Adrenal gland (tissue), 12 donors: Measurements from ENCODE around the gene JARID2. TPM values are rescaled to one million over a fixed set of nuclear protein-coding genes. Genes with fewer than 3 reads are reported as not detected.

Experiments used
- DNase-seq, 7 donors: peaks; one replicate each; pipeline ENCODE4 v3.0.0-alpha.2; 2019 to 2020
- H3K27ac ChIP-seq, 5 donors: fragments of 200-600 bp; sonication (generic) in 4 of 5; 1 replicate in 3 of 5; 2 replicates in 2 of 5; pipeline versions ENCODE4 v1.5.1 to v1.8.0; 2016 to 2020; ENCODE audit warnings: mild to moderate bottlenecking in 1 of 5
- H3K27me3 ChIP-seq: fragments of 200-600 bp; 2 replicates; pipeline ENCODE4 v1.8.0; 2021
- H3K36me3 ChIP-seq, 2 donors: fragments of 200-600 bp; replicated peaks in 1 of 2; 1 replicate in 1 of 2; 2 replicates in 1 of 2; pipeline versions ENCODE4 v1.5.1 to v1.8.0; 2018 to 2022
- H3K4me1 ChIP-seq, 2 donors: fragments of 200-600 bp; replicated peaks in 1 of 2; 1 replicate in 1 of 2; 2 replicates in 1 of 2; pipeline versions ENCODE4 v1.5.1 to v1.8.0; 2018 to 2021
- H3K4me3 ChIP-seq, 4 donors: fragments of 200-600 bp; sonication (generic) in 3 of 4; one replicate each; pipeline ENCODE4 v1.5.1; 2016 to 2018
- H3K9me3 ChIP-seq, 3 donors: fragments of 200-600 bp; sonication (generic) in 1 of 3; replicated peaks in 1 of 3; 1 replicate in 2 of 3; 2 replicates in 1 of 3; pipeline versions ENCODE4 v1.5.1 to v1.8.0; 2016 to 2021
- CTCF ChIP-seq, 6 experiments: fragments of 450-650 bp in 4 of 6; fragments of 200-600 bp in 2 of 6; sonication (generic) in 1 of 6; IDR thresholded peaks; 1 replicate in 5 of 6; 2 replicates in 1 of 6; pipeline versions ENCODE4 v1.5.1 to v1.8.0; 2016 to 2021; ENCODE audit warnings: antibody characterized with exemption in 6 of 6, mild to moderate bottlenecking in 2 of 6, moderate library complexity in 1 of 6
- POLR2A ChIP-seq, 2 donors: fragments of 450-650 bp; IDR thresholded peaks; one replicate each; pipeline ENCODE4 v1.6.1; 2017; ENCODE audit warnings: antibody characterized with exemption in 2 of 2, mild to moderate bottlenecking in 2 of 2, moderate library complexity in 1 of 2
- WGBS, 4 donors: extraction: QIAGEN DNeasy Blood & Tissue Kit in 2 of 4; methylation state at CpG; one replicate each; pipeline versions ENCODE4 v1.1.5 to v1.1.7; 2013 to 2017; 5-methylcytosine and 5-hydroxymethylcytosine counted together
- intact Hi-C, 2 donors: fragments of 100-400 bp; cut with DNase I; formaldehyde crosslinking; loops; one replicate each; pipeline versions ENCODE4 v1.14.1 to v1.15.0; 2022 to 2023
- polyA plus RNA-seq, 3 donors: library from polyadenylated mRNA; stranded (reverse); fragments of 200-250 nt in 2 of 3; fragments of 350-450 nt in 1 of 3; fragmentation: Illumina TruSeq in 1 of 3; extraction: RNeasy Lipid Tissue Mini Kit (QIAGEN cat#74804) in 1 of 3; gene quantifications; one replicate each; pipeline ENCODE4 v1.2.3, GENCODE V29; 2013 to 2014
- total RNA-seq, 9 donors: library from RNA; depleted of rRNA in 4 of 9; stranded (reverse); fragments of >200 nt in 4 of 9; fragments of 120-200 nt in 1 of 9; fragmentation: NEBNext Ultra II Directional in 1 of 9; extraction: Animal tissue kit (Norgen Biotek cat#: 25700) in 1 of 9; gene quantifications; one replicate each; pipeline versions ENCODE4 v1.1.0 to v1.2.4, GENCODE V29; 2013 to 2023
- donor health status: healthy with polysubstance abuse.
- donor health status: Bipolar disorder and iron deficiency.
- donor health status: DM: yes; HTN: yes; CAD: no.
- donor health status: DM: no; HTN: no; CAD: no.
- donor health status: DM: no; HTN: no; CAD: no.
- donor health status: DM: yes; HTN: yes; CAD: no.

The JARID2 gene
- total and polyA plus RNA-seq, 12 donors: 3.0 to 13.6 (median 8.2) TPM

GRCh38 chr6:15341311-15342001 lies 95.6 kb downstream of the JARID2 start:
- no peaks in the 10 kb centered on the region for H3K9me3 ChIP-seq
- no peak overlapping the region for H3K4me3 ChIP-seq
- no peaks in the 10 kb centered on the region for H3K36me3 ChIP-seq
- DNase-seq: no peak
- no peak for TF ChIP-seq POLR2A (IDR thresholded peaks at IDR 0.05)
- TF ChIP-seq CTCF (IDR thresholded peaks at IDR 0.05): no peak
- no peak overlapping the region for H3K27ac ChIP-seq
- WGBS, 4 donors: 69 to 80% (median 77%) methylated on average over 3 of the region's 3 CpGs
- intact Hi-C loops: no loop called here
- H3K4me1 ChIP-seq: peaks cover 22 to 32% of the 10 kb centered on the region in 2 donors
- no peaks in the 10 kb centered on the region for H3K27me3 ChIP-seq

- Histone ChIP-seq H3K4me1 (peaks cover 22 to 32% of the 10 kb centered on the region in 2 donors), H3K27me3 (no peaks in the 10 kb centered on the region), H3K4me3 (no peak overlapping the region), H3K9me3 (no peaks in the 10 kb centered on the region), H3K36me3 (no peaks in the 10 kb centered on the region), H3K27ac (no peak overlapping the region)
- intact Hi-C loops: no loop called here
- no peak for DNase-seq
- TF ChIP-seq POLR2A (IDR thresholded peaks at IDR 0.05) (no peak), CTCF (IDR thresholded peaks at IDR 0.05) (no peak)
- 91 to 97% (median 92%) methylated on average over 3 of the region's 3 CpGs for whole genome bisulfite sequencing, 4 donors
These were observed 96.2 kb downstream of the JARID2 start for GRCh38 chr6:15342114-15342513.

- Histone ChIP-seq H3K36me3 (no peaks in the 10 kb centered on the region), H3K4me1 (peaks cover 18 to 31% of the 10 kb centered on the region in 2 donors), H3K9me3 (no peaks in the 10 kb centered on the region), H3K4me3 (no peak overlapping the region), H3K27me3 (no peaks in the 10 kb centered on the region), H3K27ac (no peak overlapping the region)
- 81 to 87% (median 83%) methylated on average over 8 of the region's 8 CpGs for WGBS, 4 donors
- intact Hi-C loops: no loop called here
- no peak for TF ChIP-seq POLR2A (IDR thresholded peaks at IDR 0.05)
- TF ChIP-seq CTCF (IDR thresholded peaks at IDR 0.05): no peak
- no peak for DNase-seq
These were observed 97.8 kb downstream of the JARID2 start for GRCh38 chr6:15343490-15344191.

GRCh38 chr6:15344192-15344519 lies 98.3 kb downstream of the JARID2 start:
- Histone ChIP-seq H3K36me3 (no peaks in the 10 kb centered on the region), H3K9me3 (no peaks in the 10 kb centered on the region), H3K4me1 (peaks cover 13 to 26% of the 10 kb centered on the region in 2 donors), H3K27me3 (no peaks in the 10 kb centered on the region), H3K4me3 (no peak overlapping the region), H3K27ac (no peak overlapping the region)
- no peak for TF ChIP-seq POLR2A (IDR thresholded peaks at IDR 0.05)
- no peak for TF ChIP-seq CTCF (IDR thresholded peaks at IDR 0.05)
- WGBS, 4 donors: 42 to 59% (median 52%) methylated on average over 3 of the region's 3 CpGs
- no peak for DNase-seq
- intact Hi-C loops: no loop called here
